HepG2 (cell line): ENCODE measurements around the gene GLUL.

Experiments used
- CTCF ChIP-seq: sonication (generic); formaldehyde crosslinking; IDR thresholded peaks from 2 replicates; pipeline ENCODE4 v1.5.0; 2020; ENCODE audit warnings: mild to moderate bottlenecking, missing genetic modification reagents, moderate library complexity
- DNMT1 ChIP-seq: sonication (generic); formaldehyde crosslinking; IDR thresholded peaks from 2 replicates; pipeline ENCODE4 v1.5.1; 2020; ENCODE audit warnings: mild to moderate bottlenecking, missing genetic modification reagents
- MTA1 ChIP-seq: sonication (generic); formaldehyde crosslinking; IDR thresholded peaks from 2 replicates; pipeline ENCODE4 v1.4.0; 2020; ENCODE audit warnings: missing genetic modification reagents, mild to moderate bottlenecking, borderline replicate concordance
- TEF ChIP-seq: sonication (generic); formaldehyde crosslinking; IDR thresholded peaks from 2 replicates; pipeline ENCODE4 v1.5.0; 2020; ENCODE audit warnings: missing genetic modification reagents
- ZNF33A ChIP-seq: sonication (generic); formaldehyde crosslinking; IDR thresholded peaks from 2 replicates; pipeline ENCODE4 v1.5.1; 2020; ENCODE audit warnings: missing genetic modification reagents, mild to moderate bottlenecking, moderate library complexity, borderline replicate concordance

- TF ChIP-seq MTA1 (no peak), CTCF (CRISPR knock-in tag) (no peak), ZNF33A (CRISPR knock-in tag) (no peak), DNMT1 (CRISPR knock-in tag) (no peak), TEF (CRISPR knock-in tag) (no peak)
These were observed 46.7 kb upstream of the GLUL start for GRCh38 chr1:182438326-182438725.
